KOPT-K1 (cell line): ENCODE results near the gene KRTAP19-1.

Experiments
- H3K27ac ChIP-seq: fragments of 200-600 bp; sonication (generic); 2 replicates; pipeline ENCODE4 v1.5.1; 2016; ENCODE audit warnings: antibody characterized with exemption, mild to moderate bottlenecking, low read depth, low read length; ENCODE audit not compliant: poor library complexity, severe bottlenecking
- H3K36me3 ChIP-seq: fragments of 200-600 bp; sonication (generic); 2 replicates; pipeline ENCODE4 v1.5.1; 2017; ENCODE audit warnings: antibody characterized with exemption, mild to moderate bottlenecking, low read length, moderate library complexity; ENCODE audit not compliant: insufficient read depth
- H3K9me3 ChIP-seq: fragments of 200-600 bp; sonication (generic); 2 replicates; pipeline ENCODE4 v1.5.1; 2017; ENCODE audit warnings: antibody characterized with exemption, low read length, mild to moderate bottlenecking; ENCODE audit not compliant: insufficient read depth, poor library complexity, severe bottlenecking

KRTAP19-1 gene

DNA sequence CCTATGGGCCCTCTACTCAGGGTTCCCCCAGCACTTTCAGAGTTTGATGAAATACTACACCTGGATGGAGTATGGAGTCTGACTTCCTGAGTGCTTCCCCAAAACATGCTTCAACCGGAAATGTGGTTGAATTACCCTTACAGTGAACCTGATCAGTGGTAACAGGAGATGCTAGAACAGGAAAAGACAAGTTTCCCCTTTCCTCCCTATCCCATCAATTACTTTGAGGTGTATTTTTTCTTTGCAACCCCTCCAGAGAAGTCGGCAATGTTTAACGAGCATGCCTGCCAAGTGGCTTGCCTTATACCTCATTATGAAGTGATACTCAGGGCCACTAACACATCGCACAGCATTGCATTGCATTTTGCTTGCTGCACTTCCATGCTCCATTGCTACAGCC is 33.1 kb downstream of the KRTAP19-1 start:
- H3K9me3 ChIP-seq: no peaks in the 10 kb centered on the region
- H3K36me3 ChIP-seq: no peaks in the 10 kb centered on the region
- no peak overlapping the region for H3K27ac ChIP-seq

- Histone ChIP-seq H3K9me3 (no peaks in the 10 kb centered on the region), H3K36me3 (no peaks in the 10 kb centered on the region), H3K27ac (no peak overlapping the region)
Observed at GRCh38 chr21:30444204-30444603, 36.0 kb downstream of the KRTAP19-1 start.

DNA sequence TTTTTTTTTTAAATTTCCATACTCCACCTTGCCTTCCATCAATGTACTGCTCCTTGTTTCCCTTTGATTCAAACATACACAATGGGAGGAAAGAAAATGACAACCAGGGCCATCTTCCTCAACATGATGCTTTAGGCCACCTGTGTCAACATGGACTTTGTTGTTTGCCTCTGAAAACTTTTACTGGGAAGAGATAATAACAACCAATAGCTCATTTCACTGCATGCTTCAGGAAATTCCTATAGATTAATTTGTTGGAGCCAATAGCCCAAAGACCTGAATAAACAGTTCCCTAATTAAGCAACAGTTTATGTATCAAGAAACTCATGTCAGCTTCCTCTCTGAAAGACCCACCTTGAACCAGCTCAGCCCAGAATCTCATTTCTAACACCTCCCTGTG is 36.9 kb downstream of the KRTAP19-1 start:
- Histone ChIP-seq H3K36me3 (no peaks in the 10 kb centered on the region), H3K27ac (no peak overlapping the region), H3K9me3 (no peaks in the 10 kb centered on the region)

- no peaks in the 10 kb centered on the region for H3K9me3 ChIP-seq
- H3K27ac ChIP-seq: no peak within 1 kb of the TSS
Observed at GRCh38 chr21:30439975-30440374, 40.2 kb downstream of the KRTAP19-1 start, which contains the start of gene KRTAP15-1. Gene KRTAP15-1, plus strand, starts transcription at chr21:30440275. Its CDS starts 53 bp downstream, at chr21:30440328.

DNA sequence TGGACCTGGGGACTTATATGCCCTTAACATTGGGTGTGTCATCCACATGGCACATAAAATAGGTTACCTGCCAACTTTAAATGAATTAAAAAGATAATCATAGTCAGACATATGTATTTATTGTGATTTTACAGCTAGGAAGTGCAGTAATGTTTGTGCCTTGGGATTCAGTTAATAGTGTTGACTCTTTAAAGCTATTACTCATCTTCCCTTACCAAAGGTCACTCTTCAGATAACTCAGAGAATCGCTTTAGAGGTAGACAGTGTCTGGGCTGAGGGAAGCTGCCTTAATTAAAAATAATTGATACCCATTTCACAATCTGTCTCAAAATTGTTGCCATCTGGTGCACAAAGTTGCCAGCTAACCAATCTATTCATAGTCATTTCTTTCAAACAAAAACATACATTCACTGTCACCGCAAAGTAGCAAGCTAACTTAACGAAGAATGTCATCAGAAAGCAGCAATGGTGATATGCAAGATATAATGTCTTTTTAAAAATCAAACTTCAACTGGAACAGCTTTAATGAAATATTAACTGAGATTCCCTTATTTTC is 43.1 kb downstream of the KRTAP19-1 start:
- Histone ChIP-seq H3K9me3 (no peaks in the 10 kb centered on the region), H3K27ac (no peak overlapping the region), H3K36me3 (no peaks in the 10 kb centered on the region)

More at GRCh38 chr21:30439975-30440374, 40.2 kb downstream of the KRTAP19-1 start, which contains the start of gene KRTAP15-1:
- no peaks in the 10 kb centered on the region for H3K36me3 ChIP-seq

DNA sequence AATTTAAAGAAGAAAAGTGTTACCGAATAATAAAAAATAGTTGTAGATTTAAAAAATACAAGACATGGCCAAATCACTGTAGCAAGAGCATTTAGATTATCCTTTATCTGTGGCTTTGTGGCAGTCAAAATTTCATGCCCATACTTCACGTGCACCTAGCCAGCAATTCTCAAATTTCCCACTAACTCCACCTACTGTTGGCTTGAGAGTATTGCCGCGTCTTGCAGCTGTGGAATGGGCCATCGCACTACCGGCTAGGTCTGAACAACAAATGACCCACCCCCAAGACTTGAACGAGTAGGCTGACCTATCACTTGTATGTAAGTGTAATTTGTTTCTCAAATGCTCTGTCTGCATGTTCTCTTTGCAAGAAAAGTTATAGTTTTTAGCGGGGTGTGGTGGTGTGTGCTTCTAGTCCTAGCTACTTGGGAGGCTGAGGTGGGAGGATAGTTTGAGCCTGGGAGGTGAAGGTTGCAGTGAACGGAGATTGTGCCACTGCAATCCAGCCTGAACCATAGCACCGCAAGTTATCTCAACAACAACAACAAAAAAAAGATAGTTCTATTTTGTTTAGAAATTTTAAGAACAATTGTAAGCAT is 46.0 kb downstream of the KRTAP19-1 start:
- Histone ChIP-seq H3K36me3 (no peaks in the 10 kb centered on the region), H3K27ac (no peak overlapping the region), H3K9me3 (no peaks in the 10 kb centered on the region)

GRCh38 chr21:30430170-30430655 is 50.0 kb downstream of the KRTAP19-1 start, which contains the start of gene KRTAP13-4:
Gene KRTAP13-4, plus strand, starts transcription at chr21:30430220. Its CDS starts 56 bp downstream, at chr21:30430276.
- Histone ChIP-seq H3K27ac (no peak within 1 kb of the TSS), H3K36me3 (no peaks in the 10 kb centered on the region), H3K9me3 (no peaks in the 10 kb centered on the region)
